Hepatocyte (in vitro differentiated cells): ENCODE data around the gene PHACTR3.

ENCODE experiments used
- EZH2 ChIP-seq: fragments of 200-600 bp; sonication (generic); IDR thresholded peaks from 2 replicates; pipeline ENCODE4 v1.6.1; 2016; ENCODE audit warnings: antibody characterized with exemption, mild to moderate bottlenecking, borderline replicate concordance
- TF ChIP-seq, protein P1 (sequence below): fragments of 200-600 bp; sonication (generic); IDR thresholded peaks from 2 replicates; pipeline ENCODE4 v1.5.1; 2016; ENCODE audit warnings: antibody characterized with exemption, mild to moderate bottlenecking; ENCODE audit not compliant: poor library complexity

DNA sequence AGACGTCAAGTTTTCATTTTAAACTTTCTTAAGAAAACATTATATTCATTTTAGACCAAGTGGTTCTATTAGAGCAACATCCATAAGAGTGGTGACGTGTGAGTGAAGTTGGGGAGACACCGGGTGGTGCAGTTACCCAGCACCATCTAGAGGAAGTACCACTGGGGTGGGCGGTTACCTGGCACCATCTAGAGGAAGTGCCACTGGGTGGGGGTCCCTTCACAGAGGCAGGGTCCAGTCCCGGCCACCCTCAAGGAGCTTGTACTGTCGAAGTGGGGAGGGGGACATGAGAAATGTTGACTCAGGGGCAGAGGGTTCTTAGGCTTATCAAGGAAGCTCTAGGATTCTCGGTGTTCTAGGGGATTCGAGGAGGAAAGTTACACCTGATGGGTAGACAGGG lies 26.2 kb downstream of the PHACTR3 start:
- TF ChIP-seq, protein P1, sequence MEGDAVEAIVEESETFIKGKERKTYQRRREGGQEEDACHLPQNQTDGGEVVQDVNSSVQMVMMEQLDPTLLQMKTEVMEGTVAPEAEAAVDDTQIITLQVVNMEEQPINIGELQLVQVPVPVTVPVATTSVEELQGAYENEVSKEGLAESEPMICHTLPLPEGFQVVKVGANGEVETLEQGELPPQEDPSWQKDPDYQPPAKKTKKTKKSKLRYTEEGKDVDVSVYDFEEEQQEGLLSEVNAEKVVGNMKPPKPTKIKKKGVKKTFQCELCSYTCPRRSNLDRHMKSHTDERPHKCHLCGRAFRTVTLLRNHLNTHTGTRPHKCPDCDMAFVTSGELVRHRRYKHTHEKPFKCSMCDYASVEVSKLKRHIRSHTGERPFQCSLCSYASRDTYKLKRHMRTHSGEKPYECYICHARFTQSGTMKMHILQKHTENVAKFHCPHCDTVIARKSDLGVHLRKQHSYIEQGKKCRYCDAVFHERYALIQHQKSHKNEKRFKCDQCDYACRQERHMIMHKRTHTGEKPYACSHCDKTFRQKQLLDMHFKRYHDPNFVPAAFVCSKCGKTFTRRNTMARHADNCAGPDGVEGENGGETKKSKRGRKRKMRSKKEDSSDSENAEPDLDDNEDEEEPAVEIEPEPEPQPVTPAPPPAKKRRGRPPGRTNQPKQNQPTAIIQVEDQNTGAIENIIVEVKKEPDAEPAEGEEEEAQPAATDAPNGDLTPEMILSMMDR, result no peak
- no peak for TF ChIP-seq EZH2
